Sigmoid colon (tissue), 4 donors: ENCODE data around the gene PSMB7.

Experiments used
- EP300 ChIP-seq, 4 donors: sonication (generic); formaldehyde crosslinking; IDR thresholded peaks; one replicate each; pipeline ENCODE4 v1.6.1; 2017; ENCODE audit warnings: antibody characterized with exemption in 4 of 4
- POLR2A ChIP-seq, 2 donors: fragments of 450-650 bp; IDR thresholded peaks; one replicate each; pipeline ENCODE4 v1.6.1; 2016; ENCODE audit warnings: antibody characterized with exemption in 2 of 2, mild to moderate bottlenecking in 2 of 2, moderate library complexity in 2 of 2
- TF ChIP-seq, protein P1 (sequence below), 4 experiments: fragments of 450-650 bp in 3 of 4; fragments of 200-600 bp in 1 of 4; IDR thresholded peaks; one replicate each; pipeline ENCODE4 v1.5.1; 2016 to 2019; ENCODE audit warnings: antibody characterized with exemption in 4 of 4, mild to moderate bottlenecking in 3 of 4, moderate library complexity in 2 of 4

DNA sequence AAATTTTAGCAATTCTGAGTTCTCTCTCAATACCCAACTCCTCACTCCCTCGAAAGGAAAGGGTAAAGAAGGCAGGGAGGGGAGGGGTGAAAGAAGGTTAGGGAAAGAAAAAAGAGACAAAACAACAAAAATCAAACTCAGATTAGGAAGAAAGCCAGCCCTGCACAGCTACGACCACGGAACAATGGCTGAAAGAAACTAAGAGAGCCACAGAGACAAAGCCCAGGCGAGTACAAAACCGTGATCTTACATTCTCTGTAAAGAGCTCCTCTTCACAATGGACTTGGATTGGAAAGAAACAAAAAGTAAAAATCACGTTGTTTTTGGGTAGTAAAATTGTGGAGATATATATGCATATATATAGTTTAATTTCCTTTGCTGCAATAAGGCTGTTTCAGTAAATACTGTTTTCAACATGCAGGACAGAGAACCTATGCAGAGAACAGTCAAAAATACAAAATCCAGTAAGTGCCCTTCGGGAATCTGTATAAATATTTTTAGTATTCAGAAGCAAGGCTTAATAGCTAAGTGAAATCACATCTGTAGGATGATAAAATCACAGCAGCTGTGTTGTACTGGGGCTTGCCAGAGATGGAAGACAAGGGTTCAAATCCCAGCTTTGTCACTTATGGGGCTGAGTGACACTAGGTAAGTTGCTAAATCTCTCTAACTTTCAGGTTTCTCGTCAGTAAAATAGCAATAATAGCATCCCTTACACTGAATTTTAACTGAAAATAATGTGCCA, 16.9 kb downstream of the PSMB7 start:
- TF ChIP-seq POLR2A (IDR thresholded peaks at IDR 0.05), result no peak
- TF ChIP-seq, protein P1, sequence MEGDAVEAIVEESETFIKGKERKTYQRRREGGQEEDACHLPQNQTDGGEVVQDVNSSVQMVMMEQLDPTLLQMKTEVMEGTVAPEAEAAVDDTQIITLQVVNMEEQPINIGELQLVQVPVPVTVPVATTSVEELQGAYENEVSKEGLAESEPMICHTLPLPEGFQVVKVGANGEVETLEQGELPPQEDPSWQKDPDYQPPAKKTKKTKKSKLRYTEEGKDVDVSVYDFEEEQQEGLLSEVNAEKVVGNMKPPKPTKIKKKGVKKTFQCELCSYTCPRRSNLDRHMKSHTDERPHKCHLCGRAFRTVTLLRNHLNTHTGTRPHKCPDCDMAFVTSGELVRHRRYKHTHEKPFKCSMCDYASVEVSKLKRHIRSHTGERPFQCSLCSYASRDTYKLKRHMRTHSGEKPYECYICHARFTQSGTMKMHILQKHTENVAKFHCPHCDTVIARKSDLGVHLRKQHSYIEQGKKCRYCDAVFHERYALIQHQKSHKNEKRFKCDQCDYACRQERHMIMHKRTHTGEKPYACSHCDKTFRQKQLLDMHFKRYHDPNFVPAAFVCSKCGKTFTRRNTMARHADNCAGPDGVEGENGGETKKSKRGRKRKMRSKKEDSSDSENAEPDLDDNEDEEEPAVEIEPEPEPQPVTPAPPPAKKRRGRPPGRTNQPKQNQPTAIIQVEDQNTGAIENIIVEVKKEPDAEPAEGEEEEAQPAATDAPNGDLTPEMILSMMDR (IDR thresholded peaks at IDR 0.05), result no peak
- TF ChIP-seq EP300 (IDR thresholded peaks at IDR 0.05), result no peak
